Measurements from ENCODE around the gene GRK5. TPM values are rescaled to one million over a fixed set of nuclear protein-coding genes. Genes with fewer than 3 reads are reported as not detected.
"Not testable (repeated sequence)": the region's sequence is repeated elsewhere in the genome, so short reads cannot be mapped to it uniquely, and the experiment has no call there.

The GRK5 gene
- total RNA-seq, 1 donor from 2014 or later: 77.6 TPM

DNA sequence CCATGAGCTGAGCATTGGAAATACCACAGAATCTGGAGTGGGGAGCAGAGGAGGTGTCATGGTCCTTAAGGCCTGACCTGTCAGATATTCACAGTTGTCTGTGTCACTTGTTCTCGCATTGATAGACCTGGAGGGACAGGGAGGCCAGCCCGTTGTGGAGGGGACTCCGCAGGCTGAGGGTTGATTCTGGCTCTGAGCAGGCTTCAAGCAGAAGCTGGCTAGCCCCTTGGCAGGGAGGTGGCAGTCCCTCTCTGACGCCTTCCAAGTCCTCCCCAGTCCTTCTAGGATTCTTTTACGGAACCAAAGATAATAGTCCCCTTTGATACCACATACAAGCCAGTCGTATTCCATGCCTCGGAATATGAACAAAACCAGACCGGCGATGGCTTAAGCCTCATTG lies 65.4 kb downstream of the GRK5 start:
- no peak for DNase-seq
- Mint-ChIP-seq H3K4me1 (ENCODE audit: low read depth, unreplicated experiment) (peaks cover 33% of the 10 kb centered on the region), H3K4me3 (ENCODE audit: unreplicated experiment) (no peak overlapping the region), H3K36me3 (ENCODE audit: unreplicated experiment) (peaks cover 3% of the 10 kb centered on the region), H3K9me3 (ENCODE audit: unreplicated experiment) (peaks cover 4% of the 10 kb centered on the region), H3K27ac (ENCODE audit: unreplicated experiment) (no peak overlapping the region), H3K27me3 (ENCODE audit: unreplicated experiment) (peaks cover 4% of the 10 kb centered on the region)
- TF ChIP-seq, protein P1, sequence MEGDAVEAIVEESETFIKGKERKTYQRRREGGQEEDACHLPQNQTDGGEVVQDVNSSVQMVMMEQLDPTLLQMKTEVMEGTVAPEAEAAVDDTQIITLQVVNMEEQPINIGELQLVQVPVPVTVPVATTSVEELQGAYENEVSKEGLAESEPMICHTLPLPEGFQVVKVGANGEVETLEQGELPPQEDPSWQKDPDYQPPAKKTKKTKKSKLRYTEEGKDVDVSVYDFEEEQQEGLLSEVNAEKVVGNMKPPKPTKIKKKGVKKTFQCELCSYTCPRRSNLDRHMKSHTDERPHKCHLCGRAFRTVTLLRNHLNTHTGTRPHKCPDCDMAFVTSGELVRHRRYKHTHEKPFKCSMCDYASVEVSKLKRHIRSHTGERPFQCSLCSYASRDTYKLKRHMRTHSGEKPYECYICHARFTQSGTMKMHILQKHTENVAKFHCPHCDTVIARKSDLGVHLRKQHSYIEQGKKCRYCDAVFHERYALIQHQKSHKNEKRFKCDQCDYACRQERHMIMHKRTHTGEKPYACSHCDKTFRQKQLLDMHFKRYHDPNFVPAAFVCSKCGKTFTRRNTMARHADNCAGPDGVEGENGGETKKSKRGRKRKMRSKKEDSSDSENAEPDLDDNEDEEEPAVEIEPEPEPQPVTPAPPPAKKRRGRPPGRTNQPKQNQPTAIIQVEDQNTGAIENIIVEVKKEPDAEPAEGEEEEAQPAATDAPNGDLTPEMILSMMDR (IDR thresholded peaks at IDR 0.05; ENCODE audit: partially characterized antibody, unreplicated experiment): no peak

DNA sequence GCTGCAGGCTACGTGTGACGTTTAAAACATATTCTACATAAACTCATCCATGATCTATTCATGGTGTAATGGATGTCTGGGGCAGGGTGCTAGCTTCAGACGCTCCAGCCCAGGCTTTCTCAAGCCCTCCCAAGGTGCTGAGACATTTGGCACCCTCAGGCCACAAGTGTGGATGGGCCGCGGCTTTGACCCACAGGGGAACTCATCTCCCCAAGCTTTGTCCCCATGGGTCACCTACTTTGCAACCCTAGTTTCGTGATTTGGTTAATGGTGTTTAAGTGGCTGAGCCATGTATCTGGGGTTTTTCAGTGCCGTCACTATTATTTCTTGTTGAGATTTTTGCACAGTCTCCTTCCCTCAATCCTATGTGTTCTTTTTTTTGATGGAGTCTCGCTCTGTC lies 66.0 kb downstream of the GRK5 start:
- H3K27ac Mint-ChIP-seq (ENCODE audit: unreplicated experiment): no peak overlapping the region

DNA sequence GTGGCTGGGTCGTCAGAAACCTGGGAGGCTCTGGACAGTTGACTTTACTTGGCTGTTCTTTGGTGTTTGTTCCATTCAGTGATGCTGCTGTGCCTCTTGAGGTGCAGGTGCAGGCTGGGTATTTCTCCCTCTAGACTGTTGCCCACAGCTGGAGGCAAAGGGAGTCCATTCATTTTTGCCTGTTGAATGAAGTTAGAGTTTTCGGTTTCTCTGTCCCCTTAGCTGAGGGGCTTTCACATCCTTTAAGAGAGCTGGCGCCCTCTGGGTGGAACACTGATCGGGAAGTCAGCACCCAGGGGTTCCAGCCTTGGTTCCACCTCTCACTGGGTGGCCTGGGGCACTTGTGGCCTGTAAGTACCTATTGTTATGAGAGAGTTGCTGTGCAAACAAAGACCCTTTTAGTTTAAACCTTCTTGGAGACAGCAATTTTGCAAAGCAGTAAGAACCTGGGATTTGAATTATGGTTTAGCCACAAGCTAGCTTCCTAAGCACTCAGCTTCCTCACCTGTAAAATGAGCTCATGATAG lies 67.2 kb downstream of the GRK5 start:
- H3K4me3 Mint-ChIP-seq (ENCODE audit: unreplicated experiment): no peak overlapping the region
- no peak for DNase-seq
- H3K9me3 Mint-ChIP-seq (ENCODE audit: unreplicated experiment): peaks cover 6% of the 10 kb centered on the region
- peaks cover 34% of the 10 kb centered on the region for H3K4me1 Mint-ChIP-seq (ENCODE audit: low read depth, unreplicated experiment)
- H3K27ac Mint-ChIP-seq (ENCODE audit: unreplicated experiment): no peak overlapping the region
- peaks cover 6% of the 10 kb centered on the region for H3K27me3 Mint-ChIP-seq (ENCODE audit: unreplicated experiment)
- TF ChIP-seq, protein P1 (IDR thresholded peaks at IDR 0.05; ENCODE audit: partially characterized antibody, unreplicated experiment): no peak
- H3K36me3 Mint-ChIP-seq (ENCODE audit: unreplicated experiment): peaks cover 4% of the 10 kb centered on the region

More for the DNA sequence above, 66.0 kb downstream of the GRK5 start:
- Mint-ChIP-seq H3K27me3 (ENCODE audit: unreplicated experiment) (peaks cover 6% of the 10 kb centered on the region), H3K4me3 (ENCODE audit: unreplicated experiment) (no peak overlapping the region), H3K9me3 (ENCODE audit: unreplicated experiment) (peaks cover 6% of the 10 kb centered on the region), H3K36me3 (ENCODE audit: unreplicated experiment) (peaks cover 4% of the 10 kb centered on the region), H3K4me1 (ENCODE audit: low read depth, unreplicated experiment) (peaks cover 35% of the 10 kb centered on the region)
- no peak for DNase-seq
- TF ChIP-seq, protein P1 (IDR thresholded peaks at IDR 0.05; ENCODE audit: partially characterized antibody, unreplicated experiment): no peak

DNA sequence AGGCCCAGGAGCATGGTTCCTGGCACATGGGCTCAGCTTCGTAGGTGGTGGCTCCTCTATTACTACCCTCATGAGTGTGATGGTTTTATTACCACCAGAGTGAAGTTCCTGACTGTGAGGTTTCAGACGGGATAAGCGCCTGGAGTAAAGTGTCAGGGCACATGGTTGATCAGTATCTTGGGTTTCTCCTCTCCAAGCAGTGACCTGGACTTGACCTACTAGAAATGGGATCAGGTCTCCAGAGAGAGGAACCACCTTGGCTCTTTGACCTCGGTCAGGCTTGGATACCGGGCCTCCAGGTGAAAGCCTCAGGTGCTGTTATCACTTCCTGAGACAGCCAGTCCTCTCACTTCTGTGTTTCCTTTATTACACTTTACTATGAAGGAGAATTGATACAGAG lies 67.7 kb downstream of the GRK5 start:
- Mint-ChIP-seq H3K4me1 (ENCODE audit: low read depth, unreplicated experiment) (peaks cover 32% of the 10 kb centered on the region), H3K9me3 (ENCODE audit: unreplicated experiment) (peaks cover 6% of the 10 kb centered on the region), H3K27me3 (ENCODE audit: unreplicated experiment) (peaks cover 6% of the 10 kb centered on the region), H3K4me3 (ENCODE audit: unreplicated experiment) (no peak overlapping the region), H3K27ac (ENCODE audit: unreplicated experiment) (no peak overlapping the region), H3K36me3 (ENCODE audit: unreplicated experiment) (peaks cover 4% of the 10 kb centered on the region)
- DNase-seq: no peak
- TF ChIP-seq, protein P1 (IDR thresholded peaks at IDR 0.05; ENCODE audit: partially characterized antibody, unreplicated experiment): no peak

DNA sequence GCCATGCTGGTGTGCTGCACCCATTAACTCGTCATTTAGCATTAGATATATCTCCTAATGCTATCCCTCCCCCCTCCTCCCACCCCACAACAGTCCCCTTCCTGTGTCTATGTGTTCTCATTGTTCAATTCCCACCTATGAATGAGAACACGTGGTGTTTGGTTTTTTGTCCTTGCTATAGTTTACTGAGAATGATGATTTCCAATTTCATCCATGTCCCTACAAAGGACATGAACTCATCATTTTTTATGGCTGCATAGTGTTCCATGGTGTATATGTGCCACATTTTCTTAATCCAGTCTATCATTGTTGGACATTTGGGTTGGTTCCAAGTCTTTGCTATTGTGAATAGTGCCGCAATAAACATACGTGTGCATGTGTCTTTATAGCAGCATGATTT lies 68.8 kb downstream of the GRK5 start:
- DNase-seq; H3K36me3 Mint-ChIP-seq (ENCODE audit: unreplicated experiment); H3K4me3 Mint-ChIP-seq (ENCODE audit: unreplicated experiment); H3K9me3 Mint-ChIP-seq (ENCODE audit: unreplicated experiment); H3K27me3 Mint-ChIP-seq (ENCODE audit: unreplicated experiment); H3K27ac Mint-ChIP-seq (ENCODE audit: unreplicated experiment): not testable (repeated sequence)
- H3K4me1 Mint-ChIP-seq (ENCODE audit: low read depth, unreplicated experiment): peaks cover 31% of the 10 kb centered on the region

Measured in glutamatergic neuron (in vitro differentiated cells).